ENCODE results near the gene TMEM164.

TMEM164 gene

GRCh38 chrX:110155759-110156158 is 152.8 kb downstream of the TMEM164 start:
- Mint-ChIP-seq H3K4me1 (peaks cover 10% of the 10 kb centered on the region), H3K27me3 (ENCODE audit: low read depth, poor library complexity) (no peaks in the 10 kb centered on the region), H3K36me3 (ENCODE audit: low read depth) (peaks cover 20% of the 10 kb centered on the region), H3K4me3 (no peak overlapping the region), H3K27ac (no peak overlapping the region), H3K9me3 (no peaks in the 10 kb centered on the region)
- no peak for DNase-seq
- TF ChIP-seq, protein P1, sequence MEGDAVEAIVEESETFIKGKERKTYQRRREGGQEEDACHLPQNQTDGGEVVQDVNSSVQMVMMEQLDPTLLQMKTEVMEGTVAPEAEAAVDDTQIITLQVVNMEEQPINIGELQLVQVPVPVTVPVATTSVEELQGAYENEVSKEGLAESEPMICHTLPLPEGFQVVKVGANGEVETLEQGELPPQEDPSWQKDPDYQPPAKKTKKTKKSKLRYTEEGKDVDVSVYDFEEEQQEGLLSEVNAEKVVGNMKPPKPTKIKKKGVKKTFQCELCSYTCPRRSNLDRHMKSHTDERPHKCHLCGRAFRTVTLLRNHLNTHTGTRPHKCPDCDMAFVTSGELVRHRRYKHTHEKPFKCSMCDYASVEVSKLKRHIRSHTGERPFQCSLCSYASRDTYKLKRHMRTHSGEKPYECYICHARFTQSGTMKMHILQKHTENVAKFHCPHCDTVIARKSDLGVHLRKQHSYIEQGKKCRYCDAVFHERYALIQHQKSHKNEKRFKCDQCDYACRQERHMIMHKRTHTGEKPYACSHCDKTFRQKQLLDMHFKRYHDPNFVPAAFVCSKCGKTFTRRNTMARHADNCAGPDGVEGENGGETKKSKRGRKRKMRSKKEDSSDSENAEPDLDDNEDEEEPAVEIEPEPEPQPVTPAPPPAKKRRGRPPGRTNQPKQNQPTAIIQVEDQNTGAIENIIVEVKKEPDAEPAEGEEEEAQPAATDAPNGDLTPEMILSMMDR (IDR thresholded peaks at IDR 0.05), result no peak

DNA sequence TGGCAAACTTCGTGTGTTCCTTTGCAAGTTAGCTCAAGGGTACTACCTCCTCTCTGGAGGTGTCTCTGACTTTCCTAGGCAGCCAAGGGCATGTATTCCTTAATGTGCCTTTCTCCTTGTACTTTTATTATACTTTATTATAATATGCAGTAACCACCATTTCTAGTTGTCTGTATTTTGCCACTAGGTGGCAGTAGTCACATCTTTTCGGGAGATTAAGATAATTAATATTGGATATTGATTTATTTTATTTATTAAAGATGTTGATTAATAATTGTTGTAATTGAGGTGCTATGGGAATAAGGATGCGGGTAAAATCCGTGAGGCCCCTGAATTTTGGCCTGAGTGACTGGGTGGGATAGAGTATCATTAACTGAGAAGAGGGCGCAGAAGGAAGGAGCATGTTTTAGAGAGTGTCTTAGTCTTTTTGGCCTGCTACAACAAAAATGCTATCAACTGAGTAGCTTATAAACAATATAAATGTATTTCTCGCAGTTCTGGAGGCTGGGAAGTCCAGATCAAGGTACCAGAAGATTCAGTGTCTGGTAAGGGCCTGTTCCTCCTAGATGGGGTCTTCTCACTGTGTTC is 153.3 kb downstream of the TMEM164 start:
- no peak overlapping the region for H3K4me3 Mint-ChIP-seq
- TF ChIP-seq, protein P1 (IDR thresholded peaks at IDR 0.05), result peak; percentile 50
- H3K27me3 Mint-ChIP-seq (ENCODE audit: low read depth, poor library complexity), result no peaks in the 10 kb centered on the region
- no peaks in the 10 kb centered on the region for H3K9me3 Mint-ChIP-seq
- DNase-seq, result no peak
- no peak overlapping the region for H3K27ac Mint-ChIP-seq
- H3K36me3 Mint-ChIP-seq (ENCODE audit: low read depth), result peaks cover 20% of the 10 kb centered on the region
- peaks cover 10% of the 10 kb centered on the region for H3K4me1 Mint-ChIP-seq

DNA sequence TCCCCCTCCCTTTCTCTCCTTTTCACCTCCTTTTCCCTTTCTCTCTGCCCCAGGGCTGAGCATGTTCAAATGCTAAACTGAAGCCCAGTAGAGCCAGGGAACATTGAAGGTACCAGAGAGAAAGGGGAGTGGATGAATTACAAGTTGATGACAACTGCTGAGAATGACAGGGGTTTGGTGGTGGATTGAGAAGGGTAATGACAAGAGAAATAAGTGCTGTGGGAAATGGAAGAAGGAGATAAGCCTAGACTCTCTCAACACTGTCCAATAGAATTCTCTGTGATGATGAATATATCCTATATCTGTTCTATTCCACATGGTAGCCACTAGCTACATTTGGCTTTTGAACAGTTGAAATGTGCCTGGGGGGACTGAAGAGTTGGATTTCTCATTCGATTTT is 154.5 kb downstream of the TMEM164 start:
- Mint-ChIP-seq H3K9me3 (no peaks in the 10 kb centered on the region), H3K4me1 (peaks cover 10% of the 10 kb centered on the region), H3K4me3 (no peak overlapping the region), H3K36me3 (ENCODE audit: low read depth) (peaks cover 20% of the 10 kb centered on the region), H3K27ac (no peak overlapping the region), H3K27me3 (ENCODE audit: low read depth, poor library complexity) (no peaks in the 10 kb centered on the region)
- TF ChIP-seq, protein P1 (IDR thresholded peaks at IDR 0.05), result no peak
- DNase-seq, result no peak

GRCh38 chrX:110159235-110159634 is 156.3 kb downstream of the TMEM164 start:
- Mint-ChIP-seq H3K36me3 (ENCODE audit: low read depth) (peaks cover 20% of the 10 kb centered on the region), H3K27me3 (ENCODE audit: low read depth, poor library complexity) (no peaks in the 10 kb centered on the region), H3K9me3 (no peaks in the 10 kb centered on the region), H3K4me3 (no peak overlapping the region), H3K27ac (peak overlapping the region; percentile 61), H3K4me1 (peaks cover 10% of the 10 kb centered on the region)
- TF ChIP-seq, protein P1 (IDR thresholded peaks at IDR 0.05), result no peak
- DNase-seq, result no peak

DNA sequence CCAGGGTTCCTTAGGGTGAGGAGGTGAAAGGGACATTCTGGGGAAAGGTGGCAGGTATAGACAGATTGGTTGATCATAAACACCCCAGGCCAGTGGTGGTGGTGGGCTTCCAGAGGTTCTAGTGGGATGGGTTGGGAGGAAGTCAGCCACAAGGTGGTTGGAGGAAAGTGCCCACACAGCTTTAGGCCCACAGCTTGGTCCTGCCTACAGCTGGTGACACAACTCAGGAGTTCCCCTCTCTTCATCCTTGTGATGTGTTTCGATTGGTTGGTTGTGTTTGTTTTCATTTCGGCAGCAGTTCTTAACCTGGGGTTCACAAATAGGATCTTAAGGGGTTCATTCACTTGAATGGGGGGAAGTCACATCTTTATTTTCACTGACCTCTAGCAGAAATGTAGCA is 157.0 kb downstream of the TMEM164 start:
- DNase-seq, result no peak
- Mint-ChIP-seq H3K36me3 (ENCODE audit: low read depth) (peaks cover 20% of the 10 kb centered on the region), H3K27ac (peak overlapping the region; percentile 61), H3K4me1 (peaks cover 10% of the 10 kb centered on the region), H3K4me3 (no peak overlapping the region), H3K27me3 (ENCODE audit: low read depth, poor library complexity) (no peaks in the 10 kb centered on the region), H3K9me3 (no peaks in the 10 kb centered on the region)
- TF ChIP-seq, protein P1 (IDR thresholded peaks at IDR 0.05), result no peak

- no peak for DNase-seq
- TF ChIP-seq, protein P1 (IDR thresholded peaks at IDR 0.05), result no peak
- Mint-ChIP-seq H3K27ac (no peak overlapping the region), H3K9me3 (no peaks in the 10 kb centered on the region), H3K27me3 (ENCODE audit: low read depth, poor library complexity) (no peaks in the 10 kb centered on the region), H3K4me3 (no peak overlapping the region), H3K36me3 (ENCODE audit: low read depth) (peaks cover 5% of the 10 kb centered on the region), H3K4me1 (peaks cover 10% of the 10 kb centered on the region)
These were observed 158.4 kb downstream of the TMEM164 start for GRCh38 chrX:110161361-110161686.

All from nephron progenitor cell (in vitro differentiated cells).